HG02870 (cell line): ENCODE data around the gene JAML.

Experiments
- ATAC-seq: cut with Tn5 transposase; IDR thresholded peaks from one replicate; pipeline ENCODE4 v1.9.1; 2021; ENCODE audit warnings: mild to moderate bottlenecking, moderate library complexity; ENCODE audit not compliant: unreplicated experiment

The JAML gene

GRCh38 chr11:118240999-118241763 lies 16.4 kb upstream of the JAML start:
- ATAC-seq, result peak; percentile 81

GRCh38 chr11:118239509-118240205 lies 14.8 kb upstream of the JAML start:
- no peak for ATAC-seq

- no peak for ATAC-seq
Measured at GRCh38 chr11:118238929-118239328, 14.1 kb upstream of the JAML start.

- ATAC-seq, result no peak
Measured at GRCh38 chr11:118238421-118238820, 13.6 kb upstream of the JAML start.

GRCh38 chr11:118236170-118236569 lies 11.4 kb upstream of the JAML start:
- ATAC-seq, result no peak

GRCh38 chr11:118234833-118235232 lies 10.0 kb upstream of the JAML start:
- no peak for ATAC-seq

- ATAC-seq, result no peak
Measured at GRCh38 chr11:118233850-118234249, 9.0 kb upstream of the JAML start.

GRCh38 chr11:118233377-118233776 lies 8.6 kb upstream of the JAML start:
- ATAC-seq, result no peak

- no peak for ATAC-seq
Measured at GRCh38 chr11:118232659-118233058, 7.8 kb upstream of the JAML start.

GRCh38 chr11:118231461-118231860 lies 6.7 kb upstream of the JAML start:
- no peak for ATAC-seq

GRCh38 chr11:118230088-118230487 lies 5.3 kb upstream of the JAML start:
- no peak for ATAC-seq

- no peak for ATAC-seq
Measured at GRCh38 chr11:118229274-118229847, 4.5 kb upstream of the JAML start.

- peak; percentile 53 for ATAC-seq
Measured at GRCh38 chr11:118227865-118228785, 3.3 kb upstream of the JAML start.

GRCh38 chr11:118226781-118227180 lies 2.0 kb upstream of the JAML start:
- ATAC-seq, result no peak

GRCh38 chr11:118226296-118226695 lies 1.5 kb upstream of the JAML start:
- no peak for ATAC-seq

GRCh38 chr11:118223992-118224391 lies 819 bp downstream of the JAML start:
- no peak for ATAC-seq

GRCh38 chr11:118223570-118223969 lies 1.2 kb downstream of the JAML start:
- ATAC-seq, result no peak

GRCh38 chr11:118222437-118222836 lies 2.4 kb downstream of the JAML start:
- ATAC-seq, result no peak

GRCh38 chr11:118221419-118221818 lies 3.4 kb downstream of the JAML start:
- no peak for ATAC-seq

GRCh38 chr11:118219732-118220131 lies 5.1 kb downstream of the JAML start:
- ATAC-seq, result no peak

GRCh38 chr11:118219244-118219643 lies 5.6 kb downstream of the JAML start:
- no peak for ATAC-seq
